CD4-positive, alpha-beta T cell treated with Interferon gamma for 1 hour (primary cell): ENCODE measurements around the gene OXA1L.
"Not testable (repeated sequence)": the region's sequence is repeated elsewhere in the genome, so short reads cannot be mapped to it uniquely, and the experiment has no call there.

Source experiments
- DNase-seq: peaks from one replicate; pipeline ENCODE4 v3.0.0-alpha.2; 2020

Gene OXA1L

DNA sequence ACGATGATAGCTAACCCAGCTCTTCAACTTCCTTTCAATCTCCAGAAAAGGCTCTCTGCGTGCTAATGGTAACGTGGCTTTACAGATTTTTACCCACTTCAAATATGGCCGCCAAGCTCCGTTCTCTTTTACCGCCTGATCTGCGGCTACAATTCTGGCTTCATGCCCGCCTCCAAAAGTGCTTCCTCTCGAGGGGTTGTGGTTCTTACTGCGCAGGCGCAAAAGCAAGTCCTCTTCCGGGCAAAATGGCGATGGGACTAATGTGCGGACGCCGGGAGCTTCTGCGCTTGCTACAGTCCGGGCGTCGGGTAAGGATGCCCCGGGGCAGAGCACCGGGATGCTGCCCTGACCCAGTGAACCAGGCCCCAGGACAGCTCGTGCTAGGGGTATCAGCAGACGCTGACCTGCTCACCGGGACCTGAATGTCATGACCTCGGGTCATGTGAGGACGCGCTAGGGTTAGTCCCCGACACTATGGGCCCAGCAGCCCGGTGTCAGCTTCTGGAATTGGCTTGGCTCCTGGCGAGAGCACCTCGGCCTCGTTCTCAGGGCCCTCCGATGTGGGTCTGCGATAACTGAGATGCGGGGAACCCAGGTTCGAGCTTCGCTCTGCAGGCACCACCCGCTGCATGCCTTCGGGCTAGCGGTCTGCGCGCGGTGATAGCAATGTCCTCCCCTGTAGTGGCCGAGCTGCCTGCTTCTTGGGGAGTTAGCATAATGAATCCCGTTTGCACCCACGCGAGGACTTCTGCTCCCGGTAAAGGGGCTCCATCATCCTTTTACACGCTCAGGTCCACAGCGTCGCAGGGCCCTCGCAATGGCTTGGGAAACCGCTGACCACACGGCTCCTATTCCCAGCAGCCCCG, at the start of gene OXA1L:
OXA1L (plus strand) TSS at position 232 of the 866 bp plus-strand sequence; CDS start at position 246, 14 bp downstream.
- peak; percentile 98 for DNase-seq

DNA sequence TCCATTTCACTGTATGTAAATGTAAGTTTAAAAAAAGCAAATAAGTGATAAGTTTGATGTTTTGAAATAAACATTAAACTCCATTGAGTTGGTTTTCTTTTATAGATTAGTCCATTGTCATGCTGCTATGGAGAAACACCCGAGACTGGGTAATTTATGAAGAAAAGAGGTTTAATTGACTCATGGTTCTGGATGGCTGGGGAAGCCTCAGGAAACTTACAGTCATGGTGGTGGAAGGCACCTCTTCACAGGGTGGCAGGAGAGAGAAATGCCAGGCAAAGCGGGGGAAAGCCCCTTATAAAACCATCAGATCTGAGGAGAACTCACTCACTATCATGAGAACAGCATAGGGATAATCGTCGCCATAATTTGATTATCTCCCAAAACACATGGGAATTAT, 48.4 kb upstream of the OXA1L start:
- DNase-seq, result no peak

DNA sequence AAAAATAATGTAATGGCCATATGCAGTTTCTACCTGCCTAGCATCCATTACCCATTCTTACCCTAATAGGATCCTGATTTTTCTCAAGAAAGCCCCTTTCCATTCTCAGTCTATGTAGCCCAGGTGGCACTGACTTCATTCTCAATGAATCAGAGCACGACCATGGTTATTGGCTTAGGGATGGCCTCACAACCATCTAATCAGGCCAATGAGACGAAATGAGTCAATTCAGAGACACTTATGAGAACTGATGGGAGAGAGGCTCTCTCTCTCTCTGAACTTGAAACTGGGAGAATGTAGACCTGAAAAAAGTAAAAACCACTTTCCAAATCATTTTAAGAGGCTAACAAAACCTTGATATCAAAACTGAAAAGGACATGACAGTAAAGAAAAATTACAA, 45.3 kb upstream of the OXA1L start:
- no peak for DNase-seq

DNA sequence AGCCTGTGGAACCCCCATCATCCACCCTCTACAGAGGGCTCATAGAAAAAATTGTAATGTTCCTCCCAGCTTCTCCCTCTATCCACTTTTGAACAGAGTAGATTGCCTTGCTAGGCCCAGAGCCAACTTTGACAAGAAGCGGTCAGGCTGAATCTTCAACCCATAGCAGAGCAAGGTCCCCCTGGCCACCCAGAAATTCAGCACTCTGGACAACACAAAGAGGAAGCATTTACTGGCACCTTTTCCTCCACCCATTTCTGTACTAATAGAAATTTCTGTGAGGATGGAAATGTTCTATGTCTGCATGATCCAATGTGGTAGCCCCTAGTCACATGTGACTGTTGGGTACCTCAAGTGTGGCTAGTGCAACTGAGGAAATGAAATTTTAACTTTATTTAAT, 42.7 kb upstream of the OXA1L start:
- no peak for DNase-seq

DNA sequence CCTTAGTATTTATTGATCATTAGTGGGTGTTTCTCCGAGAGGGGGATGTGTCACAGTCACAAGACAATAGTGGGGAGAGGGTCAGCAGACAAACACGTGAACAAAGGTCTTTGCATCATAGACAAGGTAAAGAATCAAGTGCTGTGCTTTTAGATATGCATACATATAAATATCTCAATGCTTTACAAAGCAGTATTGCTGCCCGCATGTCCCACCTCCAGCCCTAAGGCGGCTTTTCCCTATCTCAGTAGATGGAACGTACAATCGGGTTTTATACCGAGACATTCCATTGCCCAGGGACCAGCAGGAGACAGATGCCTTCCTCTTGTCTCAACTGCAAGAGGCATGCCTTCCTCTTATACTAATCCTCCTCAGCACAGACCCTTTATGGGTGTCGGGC, 41.6 kb upstream of the OXA1L start:
- DNase-seq, result not testable (repeated sequence)

DNA sequence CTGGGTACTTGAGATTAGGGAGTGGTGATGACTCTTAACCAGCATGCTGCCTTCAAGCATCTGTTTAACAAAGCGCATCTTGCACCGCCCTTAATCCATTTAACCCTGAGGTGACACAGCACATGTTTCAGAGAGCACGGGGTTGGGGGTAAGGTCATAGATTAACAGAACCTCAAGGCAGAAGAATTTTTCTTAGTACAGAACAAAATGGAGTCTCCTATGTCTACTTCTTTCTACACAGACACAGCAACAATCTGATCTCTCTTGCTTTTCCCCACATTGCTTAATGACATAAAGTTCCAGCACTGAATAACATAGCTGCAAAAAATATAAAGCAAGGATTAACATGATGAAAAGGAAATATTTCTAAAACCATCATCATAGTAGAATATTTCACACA, 41.1 kb upstream of the OXA1L start:
- DNase-seq, result not testable (repeated sequence)

- DNase-seq, result no peak
These were observed 40.5 kb upstream of the OXA1L start for GRCh38 chr14:22726012-22726411.

- not testable (repeated sequence) for DNase-seq
These were observed 34.4 kb upstream of the OXA1L start for GRCh38 chr14:22732062-22732461.

- no peak for DNase-seq
These were observed 32.7 kb upstream of the OXA1L start for GRCh38 chr14:22733829-22734228.

- DNase-seq, result no peak
These were observed 31.4 kb upstream of the OXA1L start for GRCh38 chr14:22735096-22735495.

GRCh38 chr14:22736384-22736783, 30.1 kb upstream of the OXA1L start:
- not testable (repeated sequence) for DNase-seq

GRCh38 chr14:22737052-22737451, 29.4 kb upstream of the OXA1L start:
- no peak for DNase-seq

DNA sequence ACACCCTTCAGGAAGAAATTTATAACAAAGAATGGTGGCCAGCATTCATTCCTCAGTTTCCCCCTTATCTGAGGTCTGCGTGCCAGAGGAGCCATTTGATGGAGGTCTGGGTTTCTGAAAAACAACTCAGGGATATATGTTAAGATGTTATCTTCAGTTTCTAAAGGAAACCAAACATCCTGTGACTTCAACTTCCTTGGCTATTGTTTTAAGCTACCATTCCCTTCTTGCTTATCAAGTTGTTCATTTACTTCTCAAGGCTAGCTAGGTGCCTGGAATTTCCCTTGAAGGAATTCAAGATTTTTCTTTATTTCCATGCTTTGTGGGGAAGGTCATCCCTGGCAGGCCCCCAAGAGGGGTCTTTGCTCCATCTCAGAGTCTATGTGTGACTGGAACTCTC, 27.1 kb upstream of the OXA1L start:
- no peak for DNase-seq

GRCh38 chr14:22740020-22740419, 26.5 kb upstream of the OXA1L start:
- no peak for DNase-seq

GRCh38 chr14:22747769-22748168, 18.7 kb upstream of the OXA1L start:
- DNase-seq, result no peak

GRCh38 chr14:22748206-22748605, 18.3 kb upstream of the OXA1L start:
- no peak for DNase-seq

DNA sequence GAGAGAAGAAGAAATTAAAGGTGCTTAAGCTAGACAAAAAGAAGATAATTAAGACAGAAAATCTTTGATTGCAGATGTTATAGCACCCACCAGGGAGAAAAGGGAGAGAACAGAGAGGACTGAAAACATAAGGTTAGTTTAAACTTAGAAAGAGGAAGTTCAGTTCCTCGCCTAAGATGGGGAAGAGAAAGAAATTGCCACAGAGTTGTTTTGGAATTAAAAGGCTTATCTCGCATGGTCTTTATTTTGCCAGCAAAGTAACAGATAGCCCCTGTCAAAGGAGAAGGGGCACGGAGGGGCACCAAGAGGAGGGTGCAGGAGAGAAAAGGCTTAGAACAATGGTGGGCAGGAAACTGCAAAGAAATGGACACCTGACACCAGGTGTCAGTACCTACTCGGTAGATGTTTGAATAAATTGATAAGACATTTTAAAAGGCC, 17.8 kb upstream of the OXA1L start:
- DNase-seq, result no peak

- DNase-seq, result no peak
These were observed 14.1 kb upstream of the OXA1L start for GRCh38 chr14:22752422-22752821.

DNA sequence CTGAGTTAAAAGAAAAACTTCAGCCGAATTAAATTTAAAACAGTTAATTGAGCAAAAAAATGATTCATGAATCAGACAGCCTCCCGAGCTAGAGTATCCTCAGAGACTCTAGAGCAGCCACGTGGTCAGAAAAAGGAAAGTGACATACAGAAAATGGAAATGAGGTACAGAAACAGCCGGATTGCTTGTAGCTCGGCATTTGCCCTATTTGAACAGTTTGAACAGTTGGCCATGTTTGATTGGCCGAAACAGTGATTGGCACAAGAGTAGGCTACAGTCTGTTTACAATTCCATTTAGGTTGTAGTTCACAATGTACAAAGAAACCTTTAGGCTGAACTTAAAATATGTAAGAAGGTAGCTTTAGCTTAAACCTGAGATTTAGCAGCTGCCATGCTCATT, 12.9 kb upstream of the OXA1L start:
- DNase-seq, result no peak

GRCh38 chr14:22757972-22758650, 8.4 kb upstream of the OXA1L start:
- not testable (repeated sequence) for DNase-seq

DNA sequence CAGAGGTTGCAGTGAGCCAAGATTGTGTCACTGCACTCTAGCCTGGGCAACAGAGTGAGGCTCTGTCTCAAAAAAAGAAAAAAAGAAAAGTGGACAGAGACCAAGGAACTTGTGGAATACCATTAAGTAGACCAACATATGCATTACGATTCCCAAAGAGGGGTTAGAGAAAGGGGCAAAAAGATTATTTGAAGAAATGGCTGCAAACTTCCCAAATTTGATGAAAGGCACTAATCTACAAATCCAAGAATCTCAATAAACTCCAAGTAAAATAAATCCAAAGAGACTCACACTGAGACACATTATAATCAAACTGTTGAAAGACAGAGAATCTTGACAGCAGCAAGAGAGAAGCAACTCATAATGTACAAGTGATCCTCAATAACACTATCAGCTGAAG, 4.8 kb upstream of the OXA1L start:
- no peak for DNase-seq

DNA sequence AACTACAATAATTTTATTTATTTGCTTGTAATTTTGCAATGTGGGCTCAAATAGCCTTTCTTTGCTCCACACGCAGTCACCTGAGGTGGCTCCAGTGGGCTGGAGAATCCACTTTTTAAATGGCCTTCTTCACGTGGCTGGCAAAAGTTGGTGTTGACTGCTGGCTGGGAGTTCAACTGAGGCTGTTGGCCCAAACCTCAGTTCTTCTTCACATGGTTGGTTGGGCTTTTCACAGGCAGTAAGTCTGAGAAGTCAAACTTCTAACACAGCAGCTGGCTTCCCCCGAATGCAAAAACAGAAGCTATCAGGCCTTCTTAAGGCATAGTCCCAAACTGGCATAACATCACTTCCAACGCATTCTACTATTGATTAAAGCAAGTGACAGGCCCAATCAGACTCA, 2.1 kb upstream of the OXA1L start:
- no peak for DNase-seq

- no peak for DNase-seq
These were observed 768 bp downstream of the OXA1L start for GRCh38 chr14:22767323-22767589.

- DNase-seq, result no peak
These were observed 2.5 kb downstream of the OXA1L start for GRCh38 chr14:22768947-22769346.

- DNase-seq, result no peak
These were observed 2.9 kb downstream of the OXA1L start for GRCh38 chr14:22769369-22769768.
